Transverse colon (tissue), 3 donors: ENCODE results near the gene REV3L.

Source experiments
- CTCF ChIP-seq, 5 experiments: fragments of 200-600 bp in 3 of 5; fragments of 450-650 bp in 2 of 5; sonication (generic) in 3 of 5; IDR thresholded peaks; 1 replicate in 2 of 5; 2 replicates in 3 of 5; pipeline ENCODE4 v1.5.1; 2016 to 2017; ENCODE audit warnings: antibody characterized with exemption in 5 of 5, inconsistent platforms in 3 of 5, mild to moderate bottlenecking in 2 of 5, moderate library complexity in 1 of 5
- EP300 ChIP-seq: sonication (generic); formaldehyde crosslinking; IDR thresholded peaks from one replicate; pipeline ENCODE4 v1.6.1; 2017; ENCODE audit warnings: antibody characterized with exemption, low read depth

DNA sequence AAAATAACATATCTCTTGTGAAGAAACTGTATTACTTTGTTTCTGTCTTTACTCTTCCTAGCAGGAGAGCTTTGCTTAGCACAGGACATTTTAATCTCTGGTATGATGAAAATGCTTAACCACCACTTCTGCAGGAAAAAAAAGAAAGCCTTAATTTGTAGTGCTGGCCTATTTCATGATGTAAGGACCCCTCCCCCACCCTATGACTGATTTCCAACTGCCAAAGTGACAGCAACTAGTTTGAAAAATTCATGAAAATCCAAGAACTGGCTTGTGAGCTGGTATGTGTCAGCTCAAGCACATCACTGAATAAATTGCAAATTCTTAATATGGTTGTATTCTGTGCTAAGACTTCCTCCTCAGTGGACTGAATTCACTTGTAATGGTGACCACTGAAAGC is 125.3 kb downstream of the REV3L start:
- no peak for TF ChIP-seq EP300
- TF ChIP-seq CTCF (IDR thresholded peaks at IDR 0.05), result no peak
